K562 (cell line): ENCODE measurements around the gene PLP2. TPM values are rescaled to one million over a fixed set of nuclear protein-coding genes. Genes with fewer than 3 reads are reported as not detected.

Source experiments
- ATF1 ChIP-seq, 2 experiments: fragments of 450-650 bp in 1 of 2; IDR thresholded peaks; 2 replicates each; pipeline ENCODE4 v1.6.1; 2016; ENCODE audit warnings: missing compliant biosample characterization in 1 of 2, missing genetic modification characterization in 1 of 2
- BHLHE40 ChIP-seq: IDR thresholded peaks from 2 replicates; pipeline ENCODE4 v1.6.1; 2011; ENCODE audit warnings: low read length, improper control_type of control experiment
- DMBX1 ChIP-seq: fragments of 250-450 bp; sonication (Bioruptor Pico); IDR thresholded peaks from 2 replicates; pipeline ENCODE4 v1.8.0; 2022; ENCODE audit warnings: inconsistent platforms, mild to moderate bottlenecking, moderate library complexity, borderline replicate concordance
- ESRRA ChIP-seq: fragments of 450-650 bp; IDR thresholded peaks from 2 replicates; pipeline ENCODE4 v1.6.1; 2014; ENCODE audit warnings: low read depth, mild to moderate bottlenecking, moderate library complexity, borderline replicate concordance
- ETV5 ChIP-seq: sonication (generic); formaldehyde crosslinking; IDR thresholded peaks from 2 replicates; pipeline ENCODE4 v1.4.0; 2020; ENCODE audit warnings: low read depth, mild to moderate bottlenecking, missing genetic modification reagents
- KDM5B ChIP-seq: fragments of 200-600 bp; sonication (generic); IDR thresholded peaks from 2 replicates; pipeline ENCODE4 v1.6.1; 2012; ENCODE audit warnings: low read depth, mild to moderate bottlenecking, moderate library complexity, low read length, control low read depth, inconsistent platforms; ENCODE audit not compliant: insufficient replicate concordance
- MAFG ChIP-seq: fragments of 450-650 bp; conservative IDR thresholded peaks from 2 replicates; pipeline ENCODE4 v1.6.1; 2016; ENCODE audit warnings: missing genetic modification characterization, missing compliant biosample characterization
- NFXL1 ChIP-seq: fragments of 450-650 bp; formaldehyde crosslinking; IDR thresholded peaks from 2 replicates; pipeline ENCODE4 v1.4.0; 2021; ENCODE audit warnings: mild to moderate bottlenecking
- STAG1 ChIP-seq: sonication (generic); formaldehyde crosslinking; IDR thresholded peaks from 2 replicates; pipeline ENCODE4 v1.5.0; 2020; ENCODE audit warnings: missing genetic modification reagents, borderline replicate concordance
- ZNF584 ChIP-seq: fragments of 200-800 bp; sonication (Bioruptor generic); IDR thresholded peaks from 2 replicates; pipeline ENCODE4 v1.6.1; 2016; ENCODE audit warnings: low read depth, mild to moderate bottlenecking, missing genetic modification characterization, missing compliant biosample characterization
- ZNF589 ChIP-seq: fragments of 200-800 bp; sonication (Bioruptor generic); IDR thresholded peaks from 2 replicates; pipeline ENCODE4 v1.6.1; 2016; ENCODE audit warnings: low read depth, missing genetic modification characterization, missing compliant biosample characterization
- polyA plus RNA-seq, 8 experiments: library from polyadenylated mRNA; depleted of rRNA in 4 of 8; stranded (reverse) in 5 of 8; unstranded in 3 of 8; fragments of >200 nt; fragmentation: Nextera tagmentation in 2 of 8; fragmentation: Illumina TruSeq in 1 of 8; extraction: Ambion mirVana in 2 of 8; extraction: Trizol in 1 of 8; gene quantifications; 2 replicates each; pipeline versions ENCODE4 v1.2.1 to v1.2.3, GENCODE V29; 2011 to 2014; ENCODE audit warnings: inconsistent platforms in 1 of 8, missing spikeins in 1 of 8
- total RNA-seq, 7 experiments: library from RNA; depleted of rRNA in 6 of 7; stranded (reverse); fragments of >200 nt in 6 of 7; fragmentation: Illumina TruSeq in 2 of 7; extraction: Trizol in 2 of 7; gene quantifications; 2 replicates each; pipeline versions ENCODE4 v1.2.1 to v1.2.3, GENCODE V29; 2011 to 2021; ENCODE audit warnings: low replicate concordance in 1 of 7
- TF ChIP-seq, protein P1 (sequence below): fragments of 250-450 bp; sonication (Bioruptor Pico); IDR thresholded peaks from 2 replicates; pipeline ENCODE4 v1.5.0; 2021; ENCODE audit warnings: mild to moderate bottlenecking, moderate library complexity
- TF ChIP-seq, protein P2 (sequence below): sonication (generic); formaldehyde crosslinking; IDR thresholded peaks from 2 replicates; pipeline ENCODE4 v1.9.0; 2022; ENCODE audit warnings: mild to moderate bottlenecking, missing genetic modification reagents
- TF ChIP-seq, protein P3 (sequence below): fragments of 450-650 bp; formaldehyde crosslinking; conservative IDR thresholded peaks from 2 replicates; pipeline ENCODE4 v1.4.0; 2022; ENCODE audit warnings: mild to moderate bottlenecking, missing genetic modification characterization
- TF ChIP-seq, protein P4 (sequence below), 3 experiments: IDR thresholded peaks in 2 of 3; conservative IDR thresholded peaks in 1 of 3; 2 replicates each; pipeline ENCODE4 v1.5.1; 2011 to 2012; ENCODE audit warnings: low read length in 3 of 3, mild to moderate bottlenecking in 3 of 3, control low read depth in 2 of 3, improper control_type of control experiment in 1 of 3, inconsistent platforms in 1 of 3, low read depth in 1 of 3, mixed read lengths in 1 of 3, moderate library complexity in 1 of 3; ENCODE audit not compliant: insufficient read depth in 2 of 3
- TF ChIP-seq, protein P5 (sequence below): fragments of 150-350 bp; conservative IDR thresholded peaks from 2 replicates; pipeline ENCODE4 v1.6.1; 2014; ENCODE audit warnings: low read length

Gene PLP2
- total and polyA plus RNA-seq, 9 of the 15 experiments (the other 6 are each of a cell fraction or from before 2014, with no cell fraction given), result 34.7 to 236 (median 112) TPM

DNA sequence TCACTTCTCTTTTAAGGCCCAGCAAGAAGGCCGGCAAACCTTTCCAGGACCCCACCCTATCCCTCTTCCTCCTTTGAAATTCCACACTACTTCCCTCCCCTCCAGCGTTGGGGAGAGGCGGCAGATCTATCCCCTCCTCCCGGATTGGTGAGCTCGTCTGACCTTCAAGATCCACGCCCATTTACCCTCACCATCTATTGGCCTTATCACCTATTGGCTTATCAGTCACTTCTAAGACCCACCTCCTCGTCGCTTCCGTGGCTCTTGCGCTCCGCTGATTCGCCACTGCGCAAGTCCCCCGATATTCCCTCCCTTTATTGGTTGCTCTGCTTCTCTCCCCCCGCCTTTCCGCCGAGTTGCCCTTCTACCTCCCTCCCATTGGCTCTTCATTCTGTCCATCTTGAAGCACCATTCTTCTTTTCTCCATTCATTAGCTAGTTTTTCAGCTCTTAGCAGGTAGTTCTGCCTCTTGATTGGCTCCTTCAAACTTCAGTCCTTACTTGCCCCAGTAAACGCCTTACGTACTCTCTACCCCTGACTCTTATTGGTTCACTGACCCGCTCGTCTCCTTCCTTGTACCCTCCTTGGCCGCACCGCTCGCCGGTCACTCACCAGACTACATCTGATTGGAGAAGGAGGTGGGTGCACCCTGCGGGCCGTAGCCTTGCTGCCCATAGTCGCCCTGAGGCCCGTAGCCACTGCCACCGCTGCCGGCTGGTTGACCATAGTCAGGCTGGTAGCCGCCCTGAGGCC lies 19.3 kb downstream of the PLP2 start (continued):
- TF ChIP-seq, protein P1, sequence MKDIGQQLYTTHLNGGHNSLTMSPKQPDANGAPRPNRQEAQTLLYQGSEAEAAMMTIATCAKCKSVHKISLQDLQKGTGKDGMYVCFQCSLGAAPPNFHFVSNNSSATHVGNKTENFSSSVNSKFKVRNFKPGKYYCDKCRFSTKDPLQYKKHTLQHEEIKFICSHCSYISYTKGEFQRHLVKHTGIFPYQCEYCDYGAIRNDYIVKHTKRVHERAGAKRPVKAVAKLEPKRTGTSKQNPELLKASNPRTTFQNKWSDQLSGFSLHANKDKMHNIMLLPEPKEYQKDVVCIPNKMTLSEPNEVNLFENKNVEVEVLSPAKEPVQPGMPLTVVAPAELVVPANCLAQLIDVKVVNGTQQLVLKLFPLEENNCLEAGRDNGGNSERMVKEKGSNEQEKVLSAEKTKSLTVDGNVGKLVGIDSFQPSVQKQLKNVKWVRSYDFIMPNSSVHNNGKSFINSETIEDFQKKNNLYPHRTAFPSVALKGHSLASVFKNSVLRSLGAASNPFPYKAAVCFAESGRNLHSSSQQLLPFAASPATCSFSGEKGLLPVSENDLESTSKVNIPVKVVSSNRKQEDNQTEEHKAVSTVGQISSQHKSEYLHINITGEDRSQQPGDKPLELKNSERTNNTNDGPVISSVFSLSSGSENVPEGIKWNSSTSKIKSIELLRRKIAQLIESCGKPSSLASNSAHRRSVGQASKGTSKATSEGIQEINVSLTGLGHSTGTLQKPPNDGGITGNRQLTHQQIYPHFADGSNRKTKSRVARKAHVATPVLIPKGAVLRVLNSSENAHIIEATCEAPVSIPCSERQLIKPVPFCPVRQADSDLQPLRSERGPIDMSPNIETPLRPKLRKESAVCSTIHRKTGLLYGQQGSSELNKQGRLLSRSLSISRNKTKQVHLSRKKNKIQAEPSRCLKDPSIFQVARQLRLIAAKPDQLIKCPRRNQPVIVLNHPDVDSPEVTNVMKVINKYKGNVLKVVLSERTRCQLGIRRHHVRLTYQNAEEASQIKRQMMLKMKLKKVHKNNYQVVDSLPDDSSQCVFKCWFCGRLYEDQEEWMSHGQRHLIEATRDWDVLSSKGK, result no peak
- TF ChIP-seq STAG1 (CRISPR knock-in tag) (no peak), ATF1 (CRISPR knock-in tag; IDR thresholded peaks at IDR 0.05) (no peak), ATF1 (tag; IDR thresholded peaks at IDR 0.05) (peak; percentile 98), KDM5B (peak; percentile 67), ZNF584 (no peak), ETV5 (CRISPR knock-in tag) (no peak), ESRRA (peak; percentile 79), BHLHE40 (peak; percentile 42; the same call in 1 of the 2 replicates), MAFG (tag) (no peak), NFXL1 (no peak), DMBX1 (CRISPR knock-in tag) (no peak), ZNF589 (no peak)
- TF ChIP-seq, protein P2, sequence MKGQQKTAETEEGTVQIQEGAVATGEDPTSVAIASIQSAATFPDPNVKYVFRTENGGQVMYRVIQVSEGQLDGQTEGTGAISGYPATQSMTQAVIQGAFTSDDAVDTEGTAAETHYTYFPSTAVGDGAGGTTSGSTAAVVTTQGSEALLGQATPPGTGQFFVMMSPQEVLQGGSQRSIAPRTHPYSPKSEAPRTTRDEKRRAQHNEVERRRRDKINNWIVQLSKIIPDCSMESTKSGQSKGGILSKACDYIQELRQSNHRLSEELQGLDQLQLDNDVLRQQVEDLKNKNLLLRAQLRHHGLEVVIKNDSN (CRISPR knock-in tag), result no peak
- TF ChIP-seq, protein P3, sequence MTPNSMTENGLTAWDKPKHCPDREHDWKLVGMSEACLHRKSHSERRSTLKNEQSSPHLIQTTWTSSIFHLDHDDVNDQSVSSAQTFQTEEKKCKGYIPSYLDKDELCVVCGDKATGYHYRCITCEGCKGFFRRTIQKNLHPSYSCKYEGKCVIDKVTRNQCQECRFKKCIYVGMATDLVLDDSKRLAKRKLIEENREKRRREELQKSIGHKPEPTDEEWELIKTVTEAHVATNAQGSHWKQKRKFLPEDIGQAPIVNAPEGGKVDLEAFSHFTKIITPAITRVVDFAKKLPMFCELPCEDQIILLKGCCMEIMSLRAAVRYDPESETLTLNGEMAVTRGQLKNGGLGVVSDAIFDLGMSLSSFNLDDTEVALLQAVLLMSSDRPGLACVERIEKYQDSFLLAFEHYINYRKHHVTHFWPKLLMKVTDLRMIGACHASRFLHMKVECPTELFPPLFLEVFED (CRISPR knock-in tag), result no peak
- TF ChIP-seq, protein P4, sequence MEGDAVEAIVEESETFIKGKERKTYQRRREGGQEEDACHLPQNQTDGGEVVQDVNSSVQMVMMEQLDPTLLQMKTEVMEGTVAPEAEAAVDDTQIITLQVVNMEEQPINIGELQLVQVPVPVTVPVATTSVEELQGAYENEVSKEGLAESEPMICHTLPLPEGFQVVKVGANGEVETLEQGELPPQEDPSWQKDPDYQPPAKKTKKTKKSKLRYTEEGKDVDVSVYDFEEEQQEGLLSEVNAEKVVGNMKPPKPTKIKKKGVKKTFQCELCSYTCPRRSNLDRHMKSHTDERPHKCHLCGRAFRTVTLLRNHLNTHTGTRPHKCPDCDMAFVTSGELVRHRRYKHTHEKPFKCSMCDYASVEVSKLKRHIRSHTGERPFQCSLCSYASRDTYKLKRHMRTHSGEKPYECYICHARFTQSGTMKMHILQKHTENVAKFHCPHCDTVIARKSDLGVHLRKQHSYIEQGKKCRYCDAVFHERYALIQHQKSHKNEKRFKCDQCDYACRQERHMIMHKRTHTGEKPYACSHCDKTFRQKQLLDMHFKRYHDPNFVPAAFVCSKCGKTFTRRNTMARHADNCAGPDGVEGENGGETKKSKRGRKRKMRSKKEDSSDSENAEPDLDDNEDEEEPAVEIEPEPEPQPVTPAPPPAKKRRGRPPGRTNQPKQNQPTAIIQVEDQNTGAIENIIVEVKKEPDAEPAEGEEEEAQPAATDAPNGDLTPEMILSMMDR (IDR thresholded peaks at IDR 0.05 in 2 of 3, conservative IDR thresholded peaks at IDR 0.05 in 1 of 3; ENCODE audit: insufficient read depth in 2 of 3, low read depth in 1 of 3, low read length in 3 of 3), result no peak; a peak in 1 of 6 replicates
- TF ChIP-seq, protein P5, sequence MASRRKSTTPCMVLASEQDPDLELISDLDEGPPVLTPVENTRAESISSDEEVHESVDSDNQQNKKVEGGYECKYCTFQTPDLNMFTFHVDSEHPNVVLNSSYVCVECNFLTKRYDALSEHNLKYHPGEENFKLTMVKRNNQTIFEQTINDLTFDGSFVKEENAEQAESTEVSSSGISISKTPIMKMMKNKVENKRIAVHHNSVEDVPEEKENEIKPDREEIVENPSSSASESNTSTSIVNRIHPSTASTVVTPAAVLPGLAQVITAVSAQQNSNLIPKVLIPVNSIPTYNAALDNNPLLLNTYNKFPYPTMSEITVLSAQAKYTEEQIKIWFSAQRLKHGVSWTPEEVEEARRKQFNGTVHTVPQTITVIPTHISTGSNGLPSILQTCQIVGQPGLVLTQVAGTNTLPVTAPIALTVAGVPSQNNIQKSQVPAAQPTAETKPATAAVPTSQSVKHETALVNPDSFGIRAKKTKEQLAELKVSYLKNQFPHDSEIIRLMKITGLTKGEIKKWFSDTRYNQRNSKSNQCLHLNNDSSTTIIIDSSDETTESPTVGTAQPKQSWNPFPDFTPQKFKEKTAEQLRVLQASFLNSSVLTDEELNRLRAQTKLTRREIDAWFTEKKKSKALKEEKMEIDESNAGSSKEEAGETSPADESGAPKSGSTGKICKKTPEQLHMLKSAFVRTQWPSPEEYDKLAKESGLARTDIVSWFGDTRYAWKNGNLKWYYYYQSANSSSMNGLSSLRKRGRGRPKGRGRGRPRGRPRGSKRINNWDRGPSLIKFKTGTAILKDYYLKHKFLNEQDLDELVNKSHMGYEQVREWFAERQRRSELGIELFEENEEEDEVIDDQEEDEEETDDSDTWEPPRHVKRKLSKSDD, result no peak
